Uterus (tissue), 4 donors: Measurements from ENCODE around the gene EXOC1L. TPM values are rescaled to one million over a fixed set of nuclear protein-coding genes. Genes with fewer than 3 reads are reported as not detected.
A peak's percentile ranks its signal among the peaks of the same experiment; 100 is the strongest.

ENCODE experiments used
- DNase-seq, 2 donors: peaks; one replicate each; pipeline ENCODE4 v3.0.0-alpha.2; 2019 to 2020
- H3K27ac ChIP-seq, 2 donors: fragments of 200-600 bp; sonication (generic); 1 replicate in 1 of 2; 2 replicates in 1 of 2; pipeline ENCODE4 v1.5.1; 2016 to 2018
- H3K27me3 ChIP-seq, 2 donors: fragments of 200-600 bp; sonication (generic); one replicate each; pipeline ENCODE4 v1.5.1; 2018 to 2019; ENCODE audit warnings: control low read depth in 1 of 2
- H3K36me3 ChIP-seq, 2 donors: fragments of 200-600 bp; sonication (generic); one replicate each; pipeline ENCODE4 v1.5.1; 2019; ENCODE audit warnings: control low read depth in 1 of 2
- H3K4me1 ChIP-seq, 2 donors: fragments of 200-600 bp; sonication (generic); one replicate each; pipeline ENCODE4 v1.5.1; 2018 to 2019; ENCODE audit warnings: control low read depth in 1 of 2
- H3K4me3 ChIP-seq, 2 donors: fragments of 200-600 bp; sonication (generic); 1 replicate in 1 of 2; 2 replicates in 1 of 2; pipeline ENCODE4 v1.5.1; 2018 to 2019; ENCODE audit warnings: mild to moderate bottlenecking in 1 of 2
- H3K9me3 ChIP-seq, 2 donors: fragments of 200-600 bp; sonication (generic); one replicate each; pipeline ENCODE4 v1.5.1; 2019; ENCODE audit warnings: control low read depth in 1 of 2
- POLR2A ChIP-seq, 2 donors: fragments of 450-650 bp; IDR thresholded peaks; one replicate each; pipeline ENCODE4 v1.6.1; 2016; ENCODE audit warnings: antibody characterized with exemption in 2 of 2, mild to moderate bottlenecking in 1 of 2, moderate library complexity in 1 of 2
- intact Hi-C: fragments of 100-400 bp; cut with DNase I; formaldehyde crosslinking; loops from one replicate; pipeline ENCODE4 v1.15.1; 2023; ENCODE audit warnings: low total_unique reads
- total RNA-seq, 4 donors: library from RNA; depleted of rRNA in 3 of 4; stranded (reverse); fragments of >200 nt in 3 of 4; gene quantifications; one replicate each; pipeline versions ENCODE4 v1.1.0 to v1.2.4, GENCODE V29; 2014 to 2023
- TF ChIP-seq, protein P1 (sequence below), 4 experiments: fragments of 200-600 bp in 2 of 4; fragments of 450-650 bp in 2 of 4; sonication (generic) in 2 of 4; IDR thresholded peaks; one replicate each; pipeline ENCODE4 v1.5.1; 2016 to 2019; ENCODE audit warnings: antibody characterized with exemption in 4 of 4, mild to moderate bottlenecking in 2 of 4, moderate library complexity in 1 of 4
- donor health status: DM: yes; HTN: yes; CAD: no.

The EXOC1L gene
- total RNA-seq, 4 donors from 2014 or later: not detected

DNA sequence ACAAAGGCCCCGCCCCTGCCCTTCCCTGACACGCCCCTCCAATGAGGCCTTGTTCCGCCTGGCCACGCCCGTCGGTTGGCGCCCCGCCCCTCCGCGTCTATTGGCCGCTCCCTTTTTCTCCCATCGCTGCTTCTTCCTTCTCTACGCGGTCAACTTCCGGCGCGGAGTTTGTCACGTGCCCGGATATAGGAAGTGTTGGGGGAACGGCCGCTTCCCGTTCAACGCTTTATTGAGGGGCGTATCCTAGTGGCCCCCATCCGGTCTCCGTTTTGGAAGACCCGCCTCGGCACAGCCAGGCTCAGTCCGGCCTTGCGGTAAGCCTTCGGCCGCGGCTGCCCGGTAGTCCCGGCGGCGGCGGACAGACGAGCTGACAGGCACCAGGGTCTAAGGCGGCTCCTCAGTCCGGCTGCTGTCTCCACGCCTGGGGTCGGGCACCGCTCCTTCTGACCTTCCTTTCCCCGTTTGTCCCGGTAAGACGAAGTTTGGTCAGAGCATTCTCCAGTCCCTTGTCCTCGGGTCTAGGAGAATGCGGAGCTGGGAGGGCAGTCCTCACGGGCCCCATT, 34.0 kb downstream of the EXOC1L start, which contains the start of gene EXOC1:
Gene EXOC1 (plus strand): TSS at position 165 of the 563 bp plus-strand sequence. CDS start 4,676 bp downstream, outside the sequence.
- DNase-seq: peak; percentile 99
- no peaks in the 10 kb centered on the region for H3K9me3 ChIP-seq
- no peaks in the 10 kb centered on the region for H3K27me3 ChIP-seq
- intact Hi-C loops: no loop called here
- TF ChIP-seq POLR2A (IDR thresholded peaks at IDR 0.05): peak in 1 of 2 donors; percentile 62
- TF ChIP-seq, protein P1, sequence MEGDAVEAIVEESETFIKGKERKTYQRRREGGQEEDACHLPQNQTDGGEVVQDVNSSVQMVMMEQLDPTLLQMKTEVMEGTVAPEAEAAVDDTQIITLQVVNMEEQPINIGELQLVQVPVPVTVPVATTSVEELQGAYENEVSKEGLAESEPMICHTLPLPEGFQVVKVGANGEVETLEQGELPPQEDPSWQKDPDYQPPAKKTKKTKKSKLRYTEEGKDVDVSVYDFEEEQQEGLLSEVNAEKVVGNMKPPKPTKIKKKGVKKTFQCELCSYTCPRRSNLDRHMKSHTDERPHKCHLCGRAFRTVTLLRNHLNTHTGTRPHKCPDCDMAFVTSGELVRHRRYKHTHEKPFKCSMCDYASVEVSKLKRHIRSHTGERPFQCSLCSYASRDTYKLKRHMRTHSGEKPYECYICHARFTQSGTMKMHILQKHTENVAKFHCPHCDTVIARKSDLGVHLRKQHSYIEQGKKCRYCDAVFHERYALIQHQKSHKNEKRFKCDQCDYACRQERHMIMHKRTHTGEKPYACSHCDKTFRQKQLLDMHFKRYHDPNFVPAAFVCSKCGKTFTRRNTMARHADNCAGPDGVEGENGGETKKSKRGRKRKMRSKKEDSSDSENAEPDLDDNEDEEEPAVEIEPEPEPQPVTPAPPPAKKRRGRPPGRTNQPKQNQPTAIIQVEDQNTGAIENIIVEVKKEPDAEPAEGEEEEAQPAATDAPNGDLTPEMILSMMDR (IDR thresholded peaks at IDR 0.05): no peak
- H3K4me3 ChIP-seq: peak within 1 kb of the TSS; percentile 93 to 100
- peak within 1 kb of the TSS; percentile 75 to 89 for H3K27ac ChIP-seq
- peaks cover 0 to 10% of the 10 kb centered on the region in 2 donors for H3K4me1 ChIP-seq
- H3K36me3 ChIP-seq: no peaks in the 10 kb centered on the region

DNA sequence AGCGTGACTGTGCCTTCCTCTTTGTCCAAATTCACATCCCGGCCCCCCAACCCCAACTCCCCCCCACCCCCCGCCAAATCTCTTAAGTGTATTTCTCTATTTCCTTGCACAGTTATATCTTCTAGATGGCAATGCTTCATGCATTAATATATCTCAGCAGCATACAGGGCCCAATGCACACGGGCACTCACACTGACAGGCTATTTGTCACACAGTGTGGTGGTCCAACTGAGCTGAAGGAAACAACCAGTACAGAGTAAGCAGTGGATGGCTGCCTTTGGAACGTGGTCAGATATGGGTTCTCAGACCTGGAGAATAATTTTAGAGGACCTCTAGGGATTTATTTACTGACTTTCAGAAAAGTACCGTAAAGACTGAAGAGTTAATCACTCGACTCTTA, 34.5 kb downstream of the EXOC1L start:
- Histone ChIP-seq H3K4me1 (peaks cover 0 to 10% of the 10 kb centered on the region in 2 donors), H3K9me3 (no peaks in the 10 kb centered on the region), H3K36me3 (no peaks in the 10 kb centered on the region), H3K27ac (peak overlapping the region; percentile 75 to 89), H3K4me3 (peak overlapping the region; percentile 93 to 100), H3K27me3 (no peaks in the 10 kb centered on the region)
- no peak for TF ChIP-seq POLR2A (IDR thresholded peaks at IDR 0.05)
- TF ChIP-seq, protein P1 (IDR thresholded peaks at IDR 0.05): no peak
- DNase-seq: no peak
- intact Hi-C loops: no loop called here

DNA sequence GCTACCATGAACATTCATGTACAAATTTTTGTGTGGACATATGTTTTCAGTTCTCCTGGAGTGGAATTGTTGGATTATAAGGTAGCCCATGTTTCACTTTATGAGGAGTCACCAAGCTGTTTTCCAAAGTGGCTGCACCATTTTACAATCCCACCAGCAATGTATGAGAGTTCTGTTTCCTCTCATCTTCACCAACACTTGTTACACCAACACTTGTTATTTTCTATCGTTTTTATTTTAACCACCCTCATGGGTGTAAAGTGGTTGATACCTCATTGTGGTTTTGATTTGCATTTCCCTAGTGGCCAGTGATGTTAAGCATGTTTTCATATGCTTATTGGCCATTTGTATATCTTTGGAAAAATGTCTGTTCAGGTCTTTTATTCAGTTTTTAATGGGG, 38.0 kb downstream of the EXOC1L start:
- Histone ChIP-seq H3K9me3 (no peaks in the 10 kb centered on the region), H3K4me3 (no peak overlapping the region), H3K27me3 (no peaks in the 10 kb centered on the region), H3K36me3 (no peaks in the 10 kb centered on the region), H3K4me1 (peaks cover 0 to 10% of the 10 kb centered on the region in 2 donors), H3K27ac (no peak overlapping the region)
- DNase-seq: no peak
- TF ChIP-seq, protein P1 (IDR thresholded peaks at IDR 0.05): no peak
- TF ChIP-seq POLR2A (IDR thresholded peaks at IDR 0.05): no peak
- intact Hi-C loops: no loop called here

GRCh38 chr4:55859711-55860110, 40.1 kb downstream of the EXOC1L start:
- TF ChIP-seq POLR2A (IDR thresholded peaks at IDR 0.05): no peak
- TF ChIP-seq, protein P1 (IDR thresholded peaks at IDR 0.05): no peak
- no peaks in the 10 kb centered on the region for H3K27me3 ChIP-seq
- no peaks in the 10 kb centered on the region for H3K36me3 ChIP-seq
- peaks cover 0 to 4% of the 10 kb centered on the region in 2 donors for H3K4me1 ChIP-seq
- H3K4me3 ChIP-seq: no peak overlapping the region
- DNase-seq: no peak
- no peak overlapping the region for H3K27ac ChIP-seq
- intact Hi-C loops: no loop called here
- H3K9me3 ChIP-seq: no peaks in the 10 kb centered on the region

GRCh38 chr4:55864577-55865223, 45.1 kb downstream of the EXOC1L start:
- intact Hi-C loops: no loop called here
- H3K36me3 ChIP-seq: no peaks in the 10 kb centered on the region
- TF ChIP-seq POLR2A (IDR thresholded peaks at IDR 0.05): no peak
- TF ChIP-seq, protein P1 (IDR thresholded peaks at IDR 0.05): no peak
- H3K4me3 ChIP-seq: no peak overlapping the region
- no peak for DNase-seq
- no peaks in the 10 kb centered on the region for H3K9me3 ChIP-seq
- H3K27ac ChIP-seq: peak overlapping the region; percentile 73 to 83
- H3K4me1 ChIP-seq: no peaks in the 10 kb centered on the region
- H3K27me3 ChIP-seq: no peaks in the 10 kb centered on the region
